ENCODE measurements around the gene FAM50A.
A peak's percentile ranks its signal among the peaks of the same experiment; 100 is the strongest.

The FAM50A gene

DNA sequence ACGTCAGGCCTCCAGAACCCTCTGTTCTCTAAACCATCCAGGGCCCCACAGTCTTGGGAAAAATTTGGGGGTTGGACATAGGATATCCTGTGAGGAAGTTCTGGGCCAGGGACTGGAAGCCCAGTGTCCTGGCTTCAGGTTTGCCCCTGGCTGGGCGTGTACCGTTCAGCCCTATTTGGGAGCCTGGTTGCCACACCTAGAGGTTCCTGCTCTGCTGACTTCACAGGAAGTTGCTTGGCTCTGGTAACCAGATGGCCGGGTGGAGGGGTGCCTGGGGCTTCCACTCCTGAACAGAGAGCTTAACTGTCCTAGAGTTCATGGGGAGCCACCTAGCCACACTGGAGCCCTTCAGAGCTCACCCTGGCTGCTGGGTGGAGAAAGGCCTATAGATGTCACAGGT is 31.5 kb upstream of the FAM50A start:
- Histone ChIP-seq H3K4me3 (ENCODE audit: insufficient read depth, low read length, poor library complexity, severe bottlenecking) (peak overlapping the region; percentile 71), H3K27me3 (ENCODE audit: low read length) (no peaks in the 10 kb centered on the region), H3K36me3 (ENCODE audit: low read length) (no peaks in the 10 kb centered on the region), H3K27ac (ENCODE audit: low read depth, low read length) (peak overlapping the region; percentile 79), H3F3A (ENCODE audit: insufficient read depth) (0 out of 2 replicates have a peak, but pooled peaks cover 5% of the 10 kb centered on the region), H3K9ac (ENCODE audit: low read length) (peak overlapping the region; percentile 98), H2AFZ (ENCODE audit: low read depth, low read length, severe bottlenecking) (peak overlapping the region; percentile 66), H4K20me1 (ENCODE audit: low read depth, low read length) (no peaks in the 10 kb centered on the region), H3K4me2 (ENCODE audit: low read depth, low read length, poor library complexity, severe bottlenecking) (peak overlapping the region; percentile 92), H3K9me2 (replicated peaks; ENCODE audit: insufficient read depth, low read length) (no peaks in the 10 kb centered on the region), H3K79me2 (ENCODE audit: insufficient read depth, low read length) (no peaks in the 10 kb centered on the region), H3K9me3 (ENCODE audit: insufficient read depth, low read length) (no peaks in the 10 kb centered on the region)
- TF ChIP-seq EZH2phosphoT487 (conservative IDR thresholded peaks at IDR 0.05; ENCODE audit: low read length) = no peak
- TF ChIP-seq, protein P1, sequence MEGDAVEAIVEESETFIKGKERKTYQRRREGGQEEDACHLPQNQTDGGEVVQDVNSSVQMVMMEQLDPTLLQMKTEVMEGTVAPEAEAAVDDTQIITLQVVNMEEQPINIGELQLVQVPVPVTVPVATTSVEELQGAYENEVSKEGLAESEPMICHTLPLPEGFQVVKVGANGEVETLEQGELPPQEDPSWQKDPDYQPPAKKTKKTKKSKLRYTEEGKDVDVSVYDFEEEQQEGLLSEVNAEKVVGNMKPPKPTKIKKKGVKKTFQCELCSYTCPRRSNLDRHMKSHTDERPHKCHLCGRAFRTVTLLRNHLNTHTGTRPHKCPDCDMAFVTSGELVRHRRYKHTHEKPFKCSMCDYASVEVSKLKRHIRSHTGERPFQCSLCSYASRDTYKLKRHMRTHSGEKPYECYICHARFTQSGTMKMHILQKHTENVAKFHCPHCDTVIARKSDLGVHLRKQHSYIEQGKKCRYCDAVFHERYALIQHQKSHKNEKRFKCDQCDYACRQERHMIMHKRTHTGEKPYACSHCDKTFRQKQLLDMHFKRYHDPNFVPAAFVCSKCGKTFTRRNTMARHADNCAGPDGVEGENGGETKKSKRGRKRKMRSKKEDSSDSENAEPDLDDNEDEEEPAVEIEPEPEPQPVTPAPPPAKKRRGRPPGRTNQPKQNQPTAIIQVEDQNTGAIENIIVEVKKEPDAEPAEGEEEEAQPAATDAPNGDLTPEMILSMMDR (IDR thresholded peaks at IDR 0.05; ENCODE audit: insufficient read depth, low read length, poor library complexity, severe bottlenecking) = no peak

DNA sequence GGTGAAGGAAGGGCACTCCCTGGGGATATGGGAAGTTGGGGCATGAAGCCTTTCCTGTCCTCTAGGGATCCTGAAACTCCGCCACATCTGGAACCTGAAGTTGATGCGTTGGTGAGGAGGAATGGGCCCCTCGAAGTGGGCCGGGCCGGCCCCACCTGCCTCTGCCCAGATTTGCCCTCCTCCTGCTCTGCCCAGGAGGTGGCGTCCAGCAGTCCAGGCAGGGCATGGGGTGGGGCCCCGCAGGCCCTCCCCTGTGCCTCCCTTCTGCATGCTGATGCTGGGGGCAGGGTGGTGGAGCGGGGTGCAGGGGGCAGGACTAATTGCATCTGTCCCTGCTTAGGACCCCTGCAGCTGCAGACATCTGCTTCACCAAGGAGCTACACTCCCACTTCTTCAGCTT is 30.8 kb upstream of the FAM50A start:
- peak overlapping the region; percentile 79; the same call in 1 of the 2 replicates for H3K27ac ChIP-seq (ENCODE audit: low read depth, low read length)
- no peak for TF ChIP-seq EZH2phosphoT487 (conservative IDR thresholded peaks at IDR 0.05; ENCODE audit: low read length)
- TF ChIP-seq, protein P1 (IDR thresholded peaks at IDR 0.05; ENCODE audit: insufficient read depth, low read length, poor library complexity, severe bottlenecking) = no peak
- no peaks in the 10 kb centered on the region for H3K27me3 ChIP-seq (ENCODE audit: low read length)
- 0 out of 2 replicates have a peak, but pooled peaks cover 5% of the 10 kb centered on the region for H3F3A ChIP-seq (ENCODE audit: insufficient read depth)
- no peaks in the 10 kb centered on the region for H3K9me3 ChIP-seq (ENCODE audit: insufficient read depth, low read length)
- no peaks in the 10 kb centered on the region for H3K36me3 ChIP-seq (ENCODE audit: low read length)
- no peak overlapping the region for H2AFZ ChIP-seq (ENCODE audit: low read depth, low read length, severe bottlenecking)
- H3K4me2 ChIP-seq (ENCODE audit: low read depth, low read length, poor library complexity, severe bottlenecking) = peak overlapping the region; percentile 92
- no peak overlapping the region for H3K4me3 ChIP-seq (ENCODE audit: insufficient read depth, low read length, poor library complexity, severe bottlenecking)
- no peaks in the 10 kb centered on the region for H3K79me2 ChIP-seq (ENCODE audit: insufficient read depth, low read length)
- no peak overlapping the region for H3K9ac ChIP-seq (ENCODE audit: low read length)
- H4K20me1 ChIP-seq (ENCODE audit: low read depth, low read length) = no peaks in the 10 kb centered on the region
- H3K9me2 ChIP-seq (replicated peaks; ENCODE audit: insufficient read depth, low read length) = no peaks in the 10 kb centered on the region

DNA sequence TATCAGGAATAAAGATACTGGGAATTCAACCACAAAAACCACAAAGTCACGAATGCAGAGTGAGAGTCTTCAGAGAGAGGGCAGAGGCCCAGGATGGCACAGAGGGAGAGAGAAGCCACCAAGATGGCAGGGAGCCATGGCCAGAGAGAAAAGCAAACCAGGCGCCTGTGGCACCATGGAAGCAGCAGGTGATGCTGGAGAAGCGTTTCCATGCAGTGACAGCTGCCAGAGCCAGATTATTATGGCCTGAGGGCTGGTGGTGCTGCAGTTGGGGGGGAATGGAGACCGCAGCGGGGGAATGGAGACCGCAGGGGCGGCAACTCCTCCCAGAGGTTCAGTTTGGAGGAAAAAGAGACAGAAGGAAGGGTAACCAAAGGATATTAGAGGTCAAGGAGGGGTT is 26.8 kb upstream of the FAM50A start:
- Histone ChIP-seq H3K27me3 (ENCODE audit: low read length) (no peaks in the 10 kb centered on the region), H3F3A (ENCODE audit: insufficient read depth) (0 out of 2 replicates have a peak, but pooled peaks cover 3% of the 10 kb centered on the region), H3K27ac (ENCODE audit: low read depth, low read length) (no peak overlapping the region), H2AFZ (ENCODE audit: low read depth, low read length, severe bottlenecking) (no peak overlapping the region), H4K20me1 (ENCODE audit: low read depth, low read length) (no peaks in the 10 kb centered on the region), H3K4me2 (ENCODE audit: low read depth, low read length, poor library complexity, severe bottlenecking) (no peak overlapping the region), H3K9ac (ENCODE audit: low read length) (no peak overlapping the region), H3K36me3 (ENCODE audit: low read length) (no peaks in the 10 kb centered on the region), H3K79me2 (ENCODE audit: insufficient read depth, low read length) (no peaks in the 10 kb centered on the region), H3K9me2 (replicated peaks; ENCODE audit: insufficient read depth, low read length) (no peaks in the 10 kb centered on the region), H3K4me3 (ENCODE audit: insufficient read depth, low read length, poor library complexity, severe bottlenecking) (no peak overlapping the region), H3K9me3 (ENCODE audit: insufficient read depth, low read length) (no peaks in the 10 kb centered on the region)
- TF ChIP-seq, protein P1 (IDR thresholded peaks at IDR 0.05; ENCODE audit: insufficient read depth, low read length, poor library complexity, severe bottlenecking) = no peak
- no peak for TF ChIP-seq EZH2phosphoT487 (conservative IDR thresholded peaks at IDR 0.05; ENCODE audit: low read length)
